ENCODE data around the gene ITLN2. TPM values are rescaled to one million over a fixed set of nuclear protein-coding genes. Genes with fewer than 3 reads are reported as not detected.
"Not testable (repeated sequence)": the region's sequence is repeated elsewhere in the genome, so short reads cannot be mapped to it uniquely, and the experiment has no call there.

The ITLN2 gene
- total and polyA plus RNA-seq, 9 of the 15 experiments (the other 6 are each of a cell fraction or from before 2014, with no cell fraction given) = not detected

DNA sequence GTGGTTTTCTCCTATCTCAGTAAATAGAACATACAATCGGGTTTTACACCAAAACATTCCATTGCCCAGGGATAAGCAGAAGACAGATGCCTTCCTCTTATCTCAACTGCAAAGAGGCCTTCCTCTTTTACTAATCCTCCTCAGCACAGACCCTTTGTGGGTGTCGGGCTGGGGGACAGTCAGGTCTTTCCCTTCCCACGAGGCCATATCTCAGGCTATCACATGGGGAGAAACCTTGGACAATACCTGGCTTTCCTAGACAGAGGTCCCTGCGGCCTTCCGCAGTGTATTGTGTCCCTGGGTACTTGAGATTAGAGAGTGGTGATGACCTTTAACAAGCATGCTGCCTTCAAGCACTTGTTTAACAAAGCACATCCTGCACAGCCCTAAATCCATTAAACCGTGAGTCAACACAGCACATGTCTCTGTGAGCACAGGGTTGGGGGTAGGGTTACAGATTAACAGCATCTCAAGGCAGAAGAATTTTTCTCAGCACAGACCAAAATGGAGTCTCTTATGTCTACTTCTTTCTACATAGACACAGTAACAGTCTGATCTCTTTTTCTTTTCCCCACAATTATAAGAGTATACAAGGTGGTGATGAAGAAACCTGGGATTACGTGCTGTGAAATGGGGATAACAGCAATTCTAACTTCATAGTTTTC lies 5.3 kb downstream of the ITLN2 start:
- POLR2A ChIA-PET; H3K9me3 ChIP-seq (replicated peaks; ENCODE audit: control insufficient read depth, insufficient read depth, low read depth, low read length); H3K9ac ChIP-seq (ENCODE audit: insufficient read depth in 1 of 2, low read depth in 2 of 2, low read length in 2 of 2); H3K36me3 ChIP-seq (ENCODE audit: control insufficient read depth, insufficient read depth, low read length); H3K4me3 ChIP-seq; H3K27ac ChIP-seq (ENCODE audit: extremely low read depth, low read depth, low read length); intact Hi-C loops (cut with micrococcal nuclease); in situ Hi-C loops (cut with MboI); H3K4me2 ChIP-seq (ENCODE audit: insufficient read depth, low read length); ATAC-seq; H3K9me1 ChIP-seq (ENCODE audit: control insufficient read depth, insufficient read depth, low read length); H2AFZ ChIP-seq (ENCODE audit: low read depth, low read length); H3K79me2 ChIP-seq (ENCODE audit: control insufficient read depth, insufficient read depth, low read length); BruUV-seq (replicated peaks); TF ChIP-seq TEAD4 (CRISPR knock-in tag; IDR thresholded peaks at IDR 0.05; ENCODE audit: borderline replicate concordance): not testable (repeated sequence)
- H3K4me1 ChIP-seq (replicated peaks in 1 of 2; ENCODE audit: control insufficient read depth in 2 of 2, insufficient read depth in 2 of 2, low read length in 2 of 2) = peaks cover 6 to 20% of the 10 kb centered on the region in 2 experiments; a peak in 3 of 5 replicates
- peaks cover 14% of the 10 kb centered on the region for H4K20me1 ChIP-seq (replicated peaks; ENCODE audit: control insufficient read depth, insufficient read depth, low read length)
- FAIRE-seq = peak; percentile 71
- WGBS (ENCODE audit: insufficient coverage, low coverage, missing lambda C conversion rate) = 0% methylated on average over 4 of the region's 7 CpGs
- CTCF ChIA-PET (ENCODE audit: low intra/inter-chr PET ratio) = interaction anchor here (4.0 kb wide), 1 partner anchor 114 kb away, joined by 18 read pairs; no protein-coding TSS in a partner anchor
- peak in 1 of 4 experiments; percentile 69 for DNase-seq (ENCODE audit: extremely low read depth in 1 of 4, low spot score in 3 of 4)
- peaks cover 10 to 33% of the 10 kb centered on the region in 2 experiments; a peak in 3 of 5 replicates for H3K27me3 ChIP-seq (ENCODE audit: control insufficient read depth in 2 of 2, insufficient read depth in 2 of 2, low read length in 2 of 2)
- TF ChIP-seq BCL6 (CRISPR knock-in tag; IDR thresholded peaks at IDR 0.05) (peak; percentile 83; the same call in 1 of the 2 replicates), KLF16 (IDR thresholded peaks at IDR 0.05) (peak; percentile 93), TAL1 (IDR thresholded peaks at IDR 0.05) (peak; percentile 88), MTA2 (IDR thresholded peaks at IDR 0.05; ENCODE audit: low read depth) (peak; percentile 71), SP1 (CRISPR knock-in tag; IDR thresholded peaks at IDR 0.05) (peak; percentile 65; the same call in 1 of the 2 replicates), CC2D1A (IDR thresholded peaks at IDR 0.05) (peak; percentile 45; the same call in 1 of the 2 replicates), STAT5A (IDR thresholded peaks at IDR 0.05; ENCODE audit: borderline replicate concordance, low read length) (peak; percentile 75), TRIM24 (IDR thresholded peaks at IDR 0.05) (peak; percentile 54 to 73; a peak in 2 of 4 replicates), BHLHE40 (IDR thresholded peaks at IDR 0.05; ENCODE audit: low read length) (peak; percentile 13; the same call in 1 of the 2 replicates), CBFA2T3 (IDR thresholded peaks at IDR 0.05) (peak; percentile 93), KDM1A (IDR thresholded peaks at IDR 0.05) (peak; percentile 86 to 92), ZNF644 (tag; IDR thresholded peaks at IDR 0.05; ENCODE audit: low read depth) (0 out of 2 replicates have a peak, but pooled peaks have one; percentile 62), ETV5 (CRISPR knock-in tag; IDR thresholded peaks at IDR 0.05; ENCODE audit: low read depth) (peak; percentile 84), ZNF584 (CRISPR knock-in tag; IDR thresholded peaks at IDR 0.05; ENCODE audit: low read depth) (peak; percentile 76; the same call in 1 of the 2 replicates), HDAC1 (IDR thresholded peaks at IDR 0.05) (peak in 1 of 2 experiments; percentile 46; a peak in 1 of 4 replicates), TEAD4 (IDR thresholded peaks at IDR 0.05; ENCODE audit: low read length) (peak; percentile 91)
- TF ChIP-seq, protein P1, sequence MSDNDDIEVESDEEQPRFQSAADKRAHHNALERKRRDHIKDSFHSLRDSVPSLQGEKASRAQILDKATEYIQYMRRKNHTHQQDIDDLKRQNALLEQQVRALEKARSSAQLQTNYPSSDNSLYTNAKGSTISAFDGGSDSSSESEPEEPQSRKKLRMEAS (CRISPR knock-in tag; IDR thresholded peaks at IDR 0.05) = peak; percentile 97
- TF ChIP-seq, protein P2, sequence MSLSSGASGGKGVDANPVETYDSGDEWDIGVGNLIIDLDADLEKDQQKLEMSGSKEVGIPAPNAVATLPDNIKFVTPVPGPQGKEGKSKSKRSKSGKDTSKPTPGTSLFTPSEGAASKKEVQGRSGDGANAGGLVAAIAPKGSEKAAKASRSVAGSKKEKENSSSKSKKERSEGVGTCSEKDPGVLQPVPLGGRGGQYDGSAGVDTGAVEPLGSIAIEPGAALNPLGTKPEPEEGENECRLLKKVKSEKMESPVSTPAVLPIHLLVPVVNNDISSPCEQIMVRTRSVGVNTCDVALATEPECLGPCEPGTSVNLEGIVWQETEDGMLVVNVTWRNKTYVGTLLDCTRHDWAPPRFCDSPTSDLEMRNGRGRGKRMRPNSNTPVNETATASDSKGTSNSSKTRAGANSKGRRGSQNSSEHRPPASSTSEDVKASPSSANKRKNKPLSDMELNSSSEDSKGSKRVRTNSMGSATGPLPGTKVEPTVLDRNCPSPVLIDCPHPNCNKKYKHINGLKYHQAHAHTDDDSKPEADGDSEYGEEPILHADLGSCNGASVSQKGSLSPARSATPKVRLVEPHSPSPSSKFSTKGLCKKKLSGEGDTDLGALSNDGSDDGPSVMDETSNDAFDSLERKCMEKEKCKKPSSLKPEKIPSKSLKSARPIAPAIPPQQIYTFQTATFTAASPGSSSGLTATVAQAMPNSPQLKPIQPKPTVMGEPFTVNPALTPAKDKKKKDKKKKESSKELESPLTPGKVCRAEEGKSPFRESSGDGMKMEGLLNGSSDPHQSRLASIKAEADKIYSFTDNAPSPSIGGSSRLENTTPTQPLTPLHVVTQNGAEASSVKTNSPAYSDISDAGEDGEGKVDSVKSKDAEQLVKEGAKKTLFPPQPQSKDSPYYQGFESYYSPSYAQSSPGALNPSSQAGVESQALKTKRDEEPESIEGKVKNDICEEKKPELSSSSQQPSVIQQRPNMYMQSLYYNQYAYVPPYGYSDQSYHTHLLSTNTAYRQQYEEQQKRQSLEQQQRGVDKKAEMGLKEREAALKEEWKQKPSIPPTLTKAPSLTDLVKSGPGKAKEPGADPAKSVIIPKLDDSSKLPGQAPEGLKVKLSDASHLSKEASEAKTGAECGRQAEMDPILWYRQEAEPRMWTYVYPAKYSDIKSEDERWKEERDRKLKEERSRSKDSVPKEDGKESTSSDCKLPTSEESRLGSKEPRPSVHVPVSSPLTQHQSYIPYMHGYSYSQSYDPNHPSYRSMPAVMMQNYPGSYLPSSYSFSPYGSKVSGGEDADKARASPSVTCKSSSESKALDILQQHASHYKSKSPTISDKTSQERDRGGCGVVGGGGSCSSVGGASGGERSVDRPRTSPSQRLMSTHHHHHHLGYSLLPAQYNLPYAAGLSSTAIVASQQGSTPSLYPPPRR (CRISPR knock-in tag; IDR thresholded peaks at IDR 0.05; ENCODE audit: borderline replicate concordance) = peak; percentile 99
